HG03196 (cell line): ENCODE measurements around the gene CCBE1.

ENCODE experiments used
- ATAC-seq: cut with Tn5 transposase; IDR thresholded peaks from one replicate; pipeline ENCODE4 v1.9.1; 2021; ENCODE audit not compliant: unreplicated experiment

Gene CCBE1

DNA sequence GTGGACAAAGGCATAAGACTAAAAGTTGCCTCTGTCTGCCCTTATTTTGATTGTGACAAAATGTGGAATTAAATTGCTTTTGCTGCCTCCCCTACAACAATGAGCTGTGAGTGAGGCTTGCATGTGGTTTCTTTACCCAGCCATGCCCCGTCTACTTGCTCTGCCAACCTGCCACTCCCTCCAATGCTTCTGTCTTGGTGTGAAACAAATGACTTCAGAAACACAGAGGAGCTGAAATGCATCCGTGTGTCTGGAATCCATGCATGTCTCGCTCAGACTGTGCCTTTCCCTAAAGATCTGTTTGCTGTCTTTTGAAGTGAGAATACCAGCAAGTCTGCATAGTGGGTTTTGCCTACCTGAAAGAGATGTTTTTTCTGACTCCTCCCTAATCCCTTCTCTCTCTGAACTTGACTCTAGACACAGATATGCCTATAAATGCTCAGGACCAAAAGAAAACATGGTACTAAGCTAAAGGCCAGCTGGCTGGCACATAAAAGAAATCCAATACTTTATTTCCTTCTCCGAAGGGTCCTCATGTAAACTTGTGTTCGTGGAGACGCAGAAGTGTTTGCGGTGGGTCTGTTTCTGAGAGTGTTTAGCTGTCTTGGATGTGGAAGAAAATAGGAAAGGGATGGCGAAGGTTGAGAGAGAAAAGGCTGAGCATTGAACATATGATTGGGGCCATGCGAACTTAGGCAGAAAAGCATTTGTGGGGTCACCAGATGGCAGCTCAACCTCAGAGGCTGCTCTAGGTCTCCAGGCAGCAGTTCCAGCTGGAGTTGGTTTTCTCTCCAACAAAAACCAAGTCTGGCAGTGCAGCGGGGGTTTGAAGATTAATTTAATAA lies 120.5 kb downstream of the CCBE1 start:
- ATAC-seq = no peak

DNA sequence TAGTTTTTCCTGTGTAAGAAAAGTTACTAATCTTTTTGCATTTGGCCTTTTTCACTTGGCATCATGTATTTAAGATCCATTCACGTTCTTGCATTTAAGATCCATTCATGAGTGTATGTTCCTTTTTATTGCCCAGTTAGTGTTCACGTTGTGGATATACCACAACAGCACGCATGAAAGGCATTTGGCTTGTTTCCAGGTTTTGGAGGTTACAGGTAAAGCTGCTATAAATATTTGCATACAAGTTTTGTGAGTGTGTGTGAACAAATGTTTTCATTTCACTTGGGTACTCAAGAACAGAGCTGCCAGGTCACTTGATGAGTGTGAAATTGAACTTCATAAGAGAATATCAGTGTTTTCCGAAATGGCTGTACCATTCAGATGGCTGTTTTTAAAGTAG lies 121.2 kb downstream of the CCBE1 start:
- no peak for ATAC-seq

DNA sequence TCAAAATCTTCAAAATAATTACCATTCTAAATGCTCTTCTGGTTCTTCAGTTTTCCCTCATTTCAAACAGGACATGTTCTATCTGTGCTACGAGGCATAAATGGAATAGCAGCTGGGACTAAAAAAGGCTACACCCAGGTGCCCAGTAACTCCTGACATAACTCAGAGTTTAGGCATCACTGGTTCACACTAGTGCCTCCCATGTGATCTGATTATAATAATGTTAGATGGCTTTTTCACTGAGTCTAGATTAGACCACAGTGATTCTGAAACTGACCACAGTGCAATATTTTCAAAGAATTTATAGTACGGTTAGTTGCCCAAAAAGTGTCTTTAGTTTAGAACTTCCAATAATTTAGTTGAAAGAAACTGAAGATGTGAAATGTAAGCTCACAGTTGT lies 123.3 kb downstream of the CCBE1 start:
- no peak for ATAC-seq

DNA sequence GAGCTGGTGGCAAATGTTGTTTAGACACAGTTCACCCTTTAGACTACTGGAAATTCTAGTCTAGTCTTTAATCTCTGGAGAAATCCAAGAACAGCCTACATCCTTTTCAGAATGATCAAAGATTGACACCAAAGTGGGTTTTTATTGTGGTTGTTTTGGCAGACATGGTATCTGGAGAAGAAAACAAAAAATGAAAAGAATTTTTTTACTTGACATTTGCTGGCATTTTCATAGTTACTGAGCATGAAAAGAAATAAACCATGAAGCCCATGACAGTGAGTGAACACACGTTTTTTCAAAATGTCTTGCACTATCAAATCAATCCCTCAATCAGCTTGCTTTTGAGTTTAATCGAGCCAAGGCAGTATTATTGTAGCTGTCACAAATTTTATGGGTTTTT lies 125.3 kb downstream of the CCBE1 start:
- ATAC-seq = no peak

DNA sequence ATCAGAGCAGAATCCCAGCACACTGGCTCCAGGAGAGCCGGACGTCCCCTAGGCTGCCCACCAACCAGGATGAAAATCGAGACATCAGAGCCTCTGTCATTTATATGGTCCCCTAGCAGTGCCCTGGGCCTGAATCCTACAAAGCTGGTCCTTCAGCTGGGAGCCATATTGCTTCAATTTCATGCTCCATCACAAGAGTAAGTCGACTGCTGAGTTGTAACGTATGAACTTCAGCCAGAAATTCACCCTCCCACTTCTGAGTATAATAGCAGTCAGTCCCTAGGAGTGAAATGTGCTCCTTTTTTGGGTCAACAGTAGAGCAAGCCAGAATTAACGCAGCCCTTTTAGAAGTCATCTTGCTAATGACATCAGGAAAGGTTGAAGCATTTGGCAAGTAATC lies 126.4 kb downstream of the CCBE1 start:
- ATAC-seq = no peak

DNA sequence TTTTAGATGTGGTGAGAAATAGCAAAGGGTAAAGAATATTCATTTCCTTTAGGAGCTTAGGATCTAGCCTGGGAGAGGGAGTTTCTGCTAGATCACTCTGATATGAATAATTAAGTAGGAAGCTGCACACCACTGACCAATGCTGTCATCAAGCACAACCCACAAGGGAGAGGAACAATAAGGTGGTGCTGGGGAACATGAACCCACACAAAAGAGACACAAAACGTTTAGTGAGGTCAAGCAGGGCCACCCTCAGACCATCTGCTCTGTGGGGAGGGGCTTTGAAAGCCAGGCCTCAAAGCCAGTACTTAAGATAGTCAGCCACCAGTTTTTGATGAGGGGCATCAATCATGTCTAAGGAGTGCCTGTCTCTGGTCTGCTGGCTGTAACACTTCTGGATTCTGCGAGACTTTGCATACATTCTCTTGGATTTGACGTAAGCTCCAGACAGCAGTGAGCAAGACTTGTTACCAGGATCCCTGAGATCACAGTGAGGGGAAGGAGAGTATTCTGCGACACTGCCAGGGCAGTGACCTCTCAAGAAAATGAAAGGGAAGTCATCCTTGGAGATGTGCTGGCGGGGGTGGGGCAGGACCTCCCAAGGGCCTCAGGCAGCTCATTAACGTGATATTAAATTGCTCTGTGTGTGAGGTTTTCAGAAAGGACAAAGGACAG lies 127.0 kb downstream of the CCBE1 start:
- no peak for ATAC-seq

DNA sequence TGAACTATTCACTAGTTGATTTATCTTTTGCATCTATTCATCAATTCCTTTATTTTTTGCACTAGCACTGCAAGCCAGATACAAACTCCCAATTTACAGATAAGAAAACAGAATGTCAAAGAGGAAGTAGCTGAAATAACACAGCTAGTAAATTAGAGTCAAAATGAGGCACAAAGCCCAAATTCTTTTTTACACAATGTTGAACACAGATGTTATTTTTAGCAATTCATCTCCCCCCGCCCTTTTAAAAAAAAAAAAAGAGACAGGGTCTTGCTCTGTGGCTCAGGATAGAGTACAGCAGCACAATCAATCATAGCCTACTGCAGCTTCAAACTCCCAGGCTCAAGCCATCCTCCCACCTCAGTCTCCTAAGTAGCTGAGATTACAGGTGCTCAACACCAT lies 127.8 kb downstream of the CCBE1 start:
- ATAC-seq = no peak

DNA sequence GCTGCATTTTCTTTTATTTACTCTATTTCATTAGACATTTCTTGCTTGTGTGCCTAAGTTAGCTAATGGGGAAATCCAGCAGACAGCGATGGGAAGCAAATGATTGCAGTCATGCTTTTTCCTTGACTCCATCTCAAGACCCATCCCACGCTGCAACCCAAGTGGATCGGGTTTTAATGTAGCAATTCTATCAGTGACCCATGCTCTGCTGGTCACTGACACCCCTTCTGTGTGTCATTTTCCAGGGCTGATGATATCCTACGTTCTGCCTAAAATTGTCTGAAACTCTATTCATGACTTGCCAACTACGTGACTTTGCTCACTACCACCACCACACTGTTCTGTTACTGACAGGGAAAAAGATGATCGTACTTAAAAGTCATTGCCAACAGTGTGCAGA lies 129.8 kb downstream of the CCBE1 start:
- ATAC-seq = no peak

DNA sequence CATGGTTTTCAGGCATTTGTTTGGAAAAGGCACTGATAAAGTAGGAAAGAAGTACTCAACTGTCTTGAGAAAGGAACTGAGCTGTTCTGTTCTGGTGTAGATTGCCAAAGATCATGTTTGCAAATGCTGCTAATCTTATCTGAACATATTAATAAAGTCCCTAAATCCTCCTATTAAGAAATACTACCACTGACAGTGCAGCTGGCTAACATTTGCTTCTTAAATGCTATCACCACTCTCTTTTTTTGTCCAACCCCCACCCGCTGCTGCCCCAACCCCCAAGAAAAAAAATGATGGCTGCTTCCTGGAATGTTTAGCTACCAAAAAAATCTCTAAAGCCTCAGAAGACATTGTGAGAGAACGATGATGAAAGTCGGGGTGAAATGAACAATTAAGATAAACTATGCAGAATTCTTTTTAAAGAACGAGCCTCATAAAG lies 130.7 kb downstream of the CCBE1 start:
- no peak for ATAC-seq

DNA sequence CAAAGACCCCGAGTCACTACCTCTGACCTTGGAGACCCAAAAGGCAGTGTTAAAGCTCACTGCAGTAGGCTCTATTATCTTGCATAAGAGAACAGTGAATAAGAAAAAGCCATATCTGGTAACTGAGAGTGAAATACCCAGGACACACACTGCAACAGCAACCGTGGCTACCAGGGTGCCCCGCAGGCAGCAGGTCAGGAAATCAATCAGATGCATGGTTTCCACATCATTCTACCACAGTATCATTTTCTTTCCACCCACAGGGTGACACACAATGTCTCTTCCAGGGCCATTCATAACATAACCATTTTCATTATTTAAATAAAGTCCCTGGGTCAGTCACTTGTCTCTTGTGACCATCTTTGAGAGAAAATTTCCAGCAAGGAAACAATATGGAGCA lies 131.3 kb downstream of the CCBE1 start:
- ATAC-seq = no peak

DNA sequence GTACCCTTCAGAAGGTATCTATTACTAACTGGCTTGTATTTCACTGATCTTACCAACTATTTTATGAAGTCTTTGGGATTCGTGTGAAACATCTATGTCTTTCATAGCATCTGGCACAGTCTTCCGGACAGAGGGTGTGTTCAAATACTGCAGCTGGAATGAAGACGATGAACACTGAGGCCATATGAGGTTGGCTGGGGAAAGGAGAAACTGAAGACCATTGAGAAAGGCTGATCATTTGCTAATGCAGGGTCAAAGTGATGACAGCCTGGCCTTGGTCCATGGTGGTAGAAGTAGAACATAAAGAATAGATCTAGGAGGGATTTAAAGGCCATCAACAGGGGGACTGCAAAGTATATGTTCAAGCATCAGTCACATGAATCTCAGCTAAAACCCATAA lies 132.7 kb downstream of the CCBE1 start:
- ATAC-seq = no peak

DNA sequence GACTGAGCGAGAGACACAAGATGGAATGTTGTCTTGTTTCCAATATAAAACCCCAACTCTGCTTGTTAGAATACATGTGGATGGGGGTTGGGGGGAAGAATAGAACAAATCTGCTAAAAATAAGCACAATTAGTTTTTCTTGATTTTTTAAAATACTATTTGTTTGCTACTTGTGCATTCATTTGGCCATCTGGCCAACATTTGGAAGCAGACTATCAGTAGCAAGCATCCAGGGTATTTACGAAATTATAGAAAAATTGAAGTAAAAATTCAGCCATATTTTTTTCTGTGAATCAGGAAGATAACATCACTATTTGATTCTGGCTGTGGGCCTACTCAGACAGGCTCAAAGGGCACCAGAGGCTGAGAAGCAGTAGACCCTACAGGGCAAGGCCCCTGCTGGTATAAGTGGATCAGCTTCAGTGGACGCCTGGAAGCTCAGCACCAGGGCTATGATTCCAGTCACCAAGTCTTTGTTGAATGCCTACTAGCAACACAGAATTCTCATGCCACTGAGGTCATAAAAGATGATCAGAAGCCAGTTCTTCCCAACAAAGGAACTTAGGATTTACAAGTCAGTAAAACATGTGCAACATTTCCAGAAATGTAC lies 133.9 kb downstream of the CCBE1 start:
- no peak for ATAC-seq

DNA sequence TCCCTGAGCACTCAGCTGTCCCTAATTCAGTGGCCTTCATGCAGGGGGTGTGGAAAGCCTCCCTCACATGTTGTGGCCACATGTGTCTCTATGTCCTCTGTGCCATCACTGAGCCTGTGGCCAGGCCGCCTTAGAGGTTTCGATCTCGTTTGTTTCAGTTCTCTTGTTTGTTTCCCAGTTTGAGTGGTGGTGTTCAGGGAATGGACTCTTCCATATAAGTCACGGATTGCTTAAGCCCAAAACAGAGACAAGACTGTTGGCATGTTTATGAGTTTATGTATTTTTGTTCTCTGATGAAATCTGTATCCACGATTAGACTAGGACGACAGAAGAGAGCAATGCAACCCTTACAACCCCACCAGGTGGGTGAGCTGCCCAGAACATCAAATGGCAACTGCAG lies 134.5 kb downstream of the CCBE1 start:
- ATAC-seq = no peak

DNA sequence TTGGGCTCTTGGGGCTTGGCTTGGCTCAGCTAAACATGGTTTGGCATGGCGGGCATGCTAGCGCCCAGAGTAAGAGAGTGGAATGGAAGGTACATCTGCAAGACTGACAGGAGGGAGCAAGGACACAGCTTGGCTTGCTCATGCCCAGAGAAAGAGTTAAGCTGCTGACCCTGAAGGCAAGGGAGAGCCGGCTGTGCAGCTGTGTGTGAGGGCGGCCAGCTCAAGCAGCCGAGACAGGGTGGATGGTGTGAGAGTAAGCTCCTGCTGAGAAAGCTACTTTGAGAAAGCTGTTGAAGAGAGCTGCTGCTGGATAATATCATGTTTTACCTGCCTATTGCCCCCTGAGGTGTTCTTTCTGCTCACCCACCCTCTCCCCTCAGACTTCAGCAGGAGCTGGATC lies 135.6 kb downstream of the CCBE1 start:
- ATAC-seq = no peak

DNA sequence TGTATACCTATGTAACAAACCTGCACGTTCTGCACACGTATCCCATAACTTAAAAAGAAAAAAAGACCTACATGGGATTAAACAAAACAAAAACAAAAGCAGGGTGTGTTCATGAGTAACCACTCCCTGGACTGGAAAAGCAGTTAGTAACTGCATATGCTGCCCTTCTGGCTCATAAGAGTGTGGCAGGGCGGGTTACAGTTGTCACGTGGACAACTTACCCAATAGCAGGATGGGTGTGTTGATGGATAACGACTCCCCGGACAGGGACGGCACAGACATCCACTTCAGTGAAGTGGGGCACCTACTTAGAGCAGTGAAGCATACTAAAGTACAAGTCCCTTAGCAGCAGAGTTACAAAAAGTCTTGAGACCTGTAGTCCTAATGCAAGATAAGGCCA lies 136.7 kb downstream of the CCBE1 start:
- ATAC-seq = no peak

DNA sequence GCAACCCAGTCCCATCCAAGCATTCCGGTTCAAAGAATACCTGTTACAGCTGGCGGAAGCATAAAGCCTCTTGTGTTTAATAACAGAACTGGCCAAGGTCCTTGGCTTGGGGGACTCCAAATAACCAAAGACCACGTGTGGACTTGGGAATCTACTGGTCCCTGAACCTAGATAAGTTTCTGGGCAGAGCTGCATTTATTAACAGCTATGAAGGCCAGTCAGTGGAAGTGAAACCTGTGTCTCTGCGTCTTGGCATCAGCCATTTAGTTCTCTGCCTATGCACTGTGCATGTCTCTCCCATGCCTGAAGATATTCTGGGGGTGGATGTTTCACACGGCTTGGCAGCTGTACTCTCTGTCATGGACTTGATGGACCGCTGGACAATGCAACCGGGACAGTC lies 137.7 kb downstream of the CCBE1 start:
- ATAC-seq = no peak

DNA sequence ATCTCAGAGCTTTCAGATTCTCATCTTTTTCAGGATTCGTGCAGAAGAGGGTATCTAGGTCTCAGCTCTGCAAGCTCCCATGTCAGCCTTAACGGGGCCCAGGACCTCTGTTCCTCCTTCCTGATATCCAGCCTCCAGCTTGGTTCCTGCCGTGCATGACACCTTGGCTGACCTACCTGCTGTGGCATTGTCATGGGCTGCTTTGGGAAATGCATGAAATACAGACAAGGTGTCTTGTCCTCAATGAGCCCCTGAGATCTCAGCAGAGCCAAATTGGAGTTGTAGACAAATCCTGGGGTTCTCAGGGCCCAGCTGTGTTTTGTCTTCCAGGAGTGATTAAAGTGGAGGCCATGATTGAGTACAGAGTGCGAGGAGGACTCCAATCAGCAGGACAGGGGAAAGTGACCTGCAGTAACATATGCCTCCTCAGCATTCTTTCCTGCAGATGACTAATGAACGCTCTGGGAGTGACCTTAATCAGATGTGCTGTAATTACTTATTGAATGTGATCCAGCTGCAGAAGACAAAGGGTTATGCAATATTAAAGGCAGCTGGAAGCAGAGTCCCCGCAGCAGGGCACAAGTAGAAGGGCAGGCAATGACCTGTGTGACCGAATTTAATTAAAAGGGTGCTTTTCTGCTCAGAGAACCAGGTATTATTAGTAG lies 141.1 kb downstream of the CCBE1 start:
- no peak for ATAC-seq

DNA sequence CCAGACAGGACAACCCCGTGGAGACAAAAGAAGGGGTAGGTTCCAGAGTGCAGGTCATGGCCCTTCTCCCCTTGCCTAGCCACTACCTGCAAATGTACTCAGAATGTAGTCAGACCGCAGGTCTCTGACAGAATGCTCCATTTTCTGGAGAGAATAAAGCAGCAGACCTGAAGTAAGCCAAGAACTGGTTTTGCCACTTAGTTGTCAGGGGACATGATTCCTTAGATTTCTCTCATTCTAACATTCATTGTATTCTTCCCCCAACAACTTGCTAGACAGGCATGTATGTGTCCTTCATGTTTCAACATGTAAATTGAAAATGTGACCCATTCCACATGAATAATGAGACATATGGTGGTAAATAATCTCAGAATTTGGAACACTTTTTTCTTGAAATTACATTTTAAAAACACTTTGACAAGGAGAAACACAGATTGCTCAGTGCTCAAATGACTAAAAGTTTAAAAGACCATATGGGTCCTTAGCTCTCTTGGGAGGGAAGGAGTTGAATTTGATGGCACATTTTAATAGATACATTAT lies 142.4 kb downstream of the CCBE1 start:
- ATAC-seq = no peak

DNA sequence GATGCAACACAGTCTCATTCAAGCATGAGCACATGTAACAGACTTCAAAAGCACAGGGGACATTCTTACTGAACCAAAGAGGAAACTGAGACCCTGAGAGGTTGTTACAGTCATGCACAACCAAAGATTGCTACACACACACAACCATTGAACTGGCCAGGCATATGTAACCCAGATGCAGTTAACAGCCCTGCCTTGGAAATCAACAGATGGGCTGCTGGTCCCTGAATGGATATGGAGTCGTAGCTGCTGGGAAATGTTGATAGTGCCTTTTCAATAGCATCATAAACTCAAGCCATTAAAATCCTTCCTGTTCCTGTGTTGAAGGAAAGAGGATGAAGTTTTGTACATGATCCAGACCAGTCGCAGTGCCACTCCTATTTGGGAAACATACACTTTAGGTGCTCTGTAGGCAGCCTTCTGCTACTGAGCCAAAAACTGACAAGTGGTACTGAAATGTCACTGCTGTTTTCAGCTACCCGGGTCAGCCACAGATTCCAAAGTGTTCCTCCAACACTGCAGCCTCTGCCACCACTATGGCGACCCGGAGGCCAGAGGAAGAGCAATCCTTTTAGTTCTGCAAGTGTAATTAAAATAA lies 143.9 kb downstream of the CCBE1 start:
- no peak for ATAC-seq

DNA sequence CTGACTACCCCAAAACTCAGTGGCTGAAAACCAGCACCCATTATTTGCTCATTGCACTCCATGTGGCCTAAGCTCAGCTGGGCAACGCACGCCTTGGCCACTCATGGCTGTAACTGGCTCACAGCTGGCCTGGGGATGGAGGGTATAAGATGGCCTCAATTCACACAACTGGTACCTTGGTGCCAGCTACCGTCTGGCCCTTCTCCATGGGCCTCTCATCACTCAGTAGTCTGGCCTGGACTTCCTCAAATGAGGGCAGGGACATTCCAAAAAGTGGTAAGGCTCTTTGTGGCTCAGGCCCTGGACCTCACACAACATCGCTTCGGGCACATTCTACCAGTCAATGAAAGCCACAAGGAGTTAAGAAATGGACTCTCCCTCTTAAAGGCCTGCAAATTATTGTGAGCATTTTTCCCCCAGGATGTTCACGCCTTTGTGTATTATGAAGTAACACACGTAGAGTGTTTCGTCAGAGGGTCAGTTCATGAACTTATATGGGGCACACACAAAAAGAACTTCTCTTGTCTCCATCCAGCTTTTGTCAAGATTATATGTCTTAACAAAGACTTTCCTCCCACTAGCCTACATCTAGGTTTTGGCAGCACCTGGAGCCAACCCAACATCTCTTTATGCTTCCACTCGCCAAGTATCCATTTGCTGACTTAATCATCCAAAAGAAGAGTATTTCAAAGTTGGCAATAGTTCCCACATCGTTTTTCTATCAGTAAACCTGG lies 145.2 kb downstream of the CCBE1 start:
- no peak for ATAC-seq
